Common myeloid progenitor, CD34-positive (primary cell): ENCODE measurements around the gene BLOC1S3.

Experiments used
- CTCF ChIA-PET: fragments of 350-600 bp; sonication (Branson Sonifier 250); formaldehyde crosslinking; loops from one replicate; lab custom pipeline; 2021; ENCODE audit warnings: antibody characterized with exemption; lab: Charles Lee
- POLR2A ChIA-PET: fragments of 350-600 bp; sonication (Branson Sonifier 250); formaldehyde crosslinking; loops from one replicate; lab custom pipeline; 2021; ENCODE audit warnings: antibody characterized with exemption; lab: Charles Lee
- DNase-seq, 3 donors: peaks; one replicate each; pipeline versions ENCODE4 v3.0.0 to v3.0.0-alpha.2; 2013
- H3K27ac ChIP-seq, 2 experiments: 1 replicate in 1 of 2; 2 replicates in 1 of 2; pipeline ENCODE4 v1.7.0; 2013; ENCODE audit warnings: inconsistent platforms in 2 of 2, low read length in 2 of 2, mild to moderate bottlenecking in 2 of 2, low read depth in 1 of 2, moderate library complexity in 1 of 2; ENCODE audit not compliant: severe bottlenecking in 2 of 2, insufficient read depth in 1 of 2, poor library complexity in 1 of 2
- H3K27me3 ChIP-seq, 5 experiments: replicated peaks in 2 of 5; 1 replicate in 3 of 5; 2 replicates in 2 of 5; pipeline versions ENCODE4 v1.6.1 to v1.7.0; 2013; ENCODE audit warnings: low read length in 4 of 5, mild to moderate bottlenecking in 2 of 5, moderate library complexity in 2 of 5, inconsistent platforms in 1 of 5; ENCODE audit not compliant: insufficient read depth in 5 of 5, control insufficient read depth in 4 of 5
- H3K36me3 ChIP-seq, 4 experiments: 1 replicate in 2 of 4; 2 replicates in 2 of 4; pipeline versions ENCODE4 v1.6.1 to v1.7.0; 2013; ENCODE audit warnings: low read length in 3 of 4, control low read depth in 1 of 4, mild to moderate bottlenecking in 1 of 4; ENCODE audit not compliant: control insufficient read depth in 4 of 4, insufficient read depth in 4 of 4
- H3K4me1 ChIP-seq, 4 experiments: 1 replicate in 3 of 4; 2 replicates in 1 of 4; pipeline versions ENCODE4 v1.6.1 to v1.7.1; 2013; ENCODE audit warnings: low read length in 3 of 4, mild to moderate bottlenecking in 3 of 4, control low read depth in 1 of 4, inconsistent platforms in 1 of 4, moderate library complexity in 1 of 4; ENCODE audit not compliant: control insufficient read depth in 4 of 4, insufficient read depth in 4 of 4; ENCODE audit errors: control extremely low read depth in 1 of 4
- H3K4me3 ChIP-seq, 7 experiments: 1 replicate in 4 of 7; 2 replicates in 3 of 7; pipeline versions ENCODE4 v1.5.1 to v1.7.0; 2013; ENCODE audit warnings: mild to moderate bottlenecking in 7 of 7, low read length in 6 of 7, moderate library complexity in 6 of 7, inconsistent platforms in 2 of 7, low read depth in 2 of 7, control low read depth in 1 of 7; ENCODE audit not compliant: insufficient read depth in 4 of 7, control insufficient read depth in 1 of 7; ENCODE audit errors: extremely low read depth in 1 of 7
- H3K9me3 ChIP-seq, 5 experiments: 1 replicate in 4 of 5; 2 replicates in 1 of 5; pipeline versions ENCODE4 v1.6.1 to v1.7.1; 2013; ENCODE audit warnings: low read length in 4 of 5, mild to moderate bottlenecking in 2 of 5, inconsistent platforms in 1 of 5, low read depth in 1 of 5, moderate library complexity in 1 of 5; ENCODE audit not compliant: control insufficient read depth in 4 of 5, insufficient read depth in 2 of 5; ENCODE audit errors: control extremely low read depth in 1 of 5
- WGBS: methylation state at CpG from one replicate; pipeline ENCODE4 v1.1.5; 2013; ENCODE audit not compliant: insufficient coverage; 5-methylcytosine and 5-hydroxymethylcytosine counted together

Gene BLOC1S3

DNA sequence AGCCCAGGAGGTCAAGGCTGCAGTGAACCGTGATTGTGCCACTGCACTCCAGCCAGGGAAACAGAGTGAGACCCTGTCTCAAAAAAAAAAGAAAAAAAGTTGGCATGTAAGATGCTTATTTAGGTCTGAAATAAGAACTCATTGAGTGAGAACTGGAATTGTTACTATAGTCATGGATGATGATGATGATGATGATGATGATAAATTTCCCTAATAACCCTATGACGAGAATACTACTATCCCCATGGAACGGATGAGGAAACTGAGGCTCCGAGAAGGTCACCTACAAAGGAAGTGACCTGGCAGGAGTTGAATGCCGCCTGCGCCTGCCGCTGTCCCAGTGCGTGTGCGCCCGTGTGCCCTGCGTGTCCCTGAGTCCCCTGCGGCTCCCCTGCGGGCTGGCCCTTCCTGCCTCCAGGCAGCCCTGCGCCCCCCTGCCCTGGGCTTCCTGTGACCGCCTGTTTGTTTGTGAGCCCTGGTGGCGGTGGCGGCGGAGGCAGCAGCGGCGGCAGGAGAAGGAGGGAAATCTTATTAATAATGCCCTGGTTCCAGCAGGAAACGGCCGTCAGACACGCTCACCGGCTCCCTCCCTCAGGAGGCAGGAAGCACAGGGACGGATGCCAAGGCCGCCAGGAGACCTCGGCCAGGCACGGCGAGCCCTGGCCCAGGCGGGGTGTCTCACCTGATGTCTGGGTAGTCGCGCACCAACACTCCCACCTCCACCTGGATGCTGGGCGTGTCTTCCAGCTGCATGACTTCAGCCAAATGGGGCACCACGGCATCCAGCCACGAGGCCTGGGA, 37.0 kb downstream of the BLOC1S3 start:
- peak overlapping the region in 4 of 7 experiments; percentile 7 to 52 (median 32) for H3K4me3 ChIP-seq
- POLR2A ChIA-PET, result no interaction called here
- peaks cover 0 to 40% (median 22%) of the 10 kb centered on the region in 5 experiments for H3K27me3 ChIP-seq
- H3K27ac ChIP-seq, result no peak overlapping the region
- CTCF ChIA-PET, result no interaction called here
- H3K36me3 ChIP-seq, result no peaks in the 10 kb centered on the region
- peak in 1 of 3 donors; percentile 38 for DNase-seq
- WGBS, result 3% methylated on average over 24 of the region's 35 CpGs
- no peaks in the 10 kb centered on the region for H3K9me3 ChIP-seq
- peaks cover 0 to 32% (median 25%) of the 10 kb centered on the region in 4 experiments for H3K4me1 ChIP-seq

DNA sequence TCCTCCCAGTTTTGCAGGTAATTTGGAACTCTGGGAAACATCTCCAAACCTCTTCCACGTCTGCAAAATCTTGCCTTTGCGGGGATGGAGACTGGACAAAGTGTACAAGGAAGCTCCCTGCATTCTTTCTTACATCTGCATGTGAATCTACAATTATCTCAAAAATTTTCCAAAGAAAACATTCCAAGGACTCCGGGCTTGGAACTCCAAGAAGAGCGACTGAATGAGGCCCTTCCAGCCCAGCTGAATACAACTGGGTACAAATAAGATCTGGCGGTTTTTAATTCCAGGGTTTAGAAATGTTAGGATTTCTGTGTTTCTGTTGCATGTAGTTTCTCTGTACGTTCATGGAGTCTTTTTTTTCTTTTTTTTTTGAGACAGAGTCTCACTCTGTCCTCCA, 38.1 kb downstream of the BLOC1S3 start:
- Histone ChIP-seq H3K27ac (no peak overlapping the region), H3K4me1 (peaks cover 0 to 21% (median 14%) of the 10 kb centered on the region in 4 experiments), H3K36me3 (no peaks in the 10 kb centered on the region), H3K9me3 (no peaks in the 10 kb centered on the region), H3K4me3 (no peak overlapping the region), H3K27me3 (peaks cover 0 to 40% (median 22%) of the 10 kb centered on the region in 5 experiments)
- WGBS, result 81% methylated on average over 6 of the region's 6 CpGs
- ChIA-PET CTCF (no interaction called here), POLR2A (no interaction called here)
- no peak for DNase-seq

DNA sequence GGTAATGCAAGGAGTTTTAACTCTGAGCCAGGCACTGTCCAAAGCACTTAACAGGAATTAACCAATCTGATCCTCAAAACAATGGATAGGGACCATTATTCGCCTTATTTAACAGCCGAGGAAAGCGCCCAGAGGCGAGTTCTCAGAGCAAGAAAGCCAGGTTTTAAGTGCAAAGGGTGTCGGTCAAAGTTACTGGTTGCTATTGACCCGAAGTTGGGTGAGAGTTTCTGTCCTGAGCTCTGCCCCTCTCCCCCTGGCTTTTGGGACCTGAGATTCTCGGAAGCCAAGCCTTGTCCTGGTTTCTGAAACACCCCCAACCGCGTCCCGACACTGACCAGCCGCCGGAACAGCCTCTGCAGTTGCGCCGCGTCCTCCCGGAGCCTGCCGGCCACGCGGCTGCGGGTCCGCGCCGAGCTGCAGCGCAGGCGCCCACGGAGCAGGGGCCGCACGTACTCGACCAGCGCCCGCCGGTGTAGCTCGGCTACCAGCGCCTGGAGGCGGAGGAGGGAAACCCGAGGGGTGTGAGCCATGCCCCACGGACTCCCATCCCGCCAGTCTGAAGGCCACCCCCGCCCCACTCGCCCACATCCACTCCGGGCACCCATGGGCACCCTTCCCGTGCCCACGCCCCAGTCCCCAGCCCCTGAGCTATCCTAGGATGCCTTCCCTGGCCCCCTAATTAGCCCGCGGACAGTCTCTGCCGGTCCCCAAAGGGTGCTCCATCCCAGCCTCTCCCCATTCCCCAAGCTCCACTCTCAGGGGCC, 38.8 kb downstream of the BLOC1S3 start:
- Histone ChIP-seq H3K27me3 (peaks cover 0 to 40% (median 22%) of the 10 kb centered on the region in 5 experiments), H3K4me1 (peaks cover 0 to 15% (median 10%) of the 10 kb centered on the region in 4 experiments), H3K4me3 (no peak overlapping the region), H3K9me3 (no peaks in the 10 kb centered on the region), H3K36me3 (no peaks in the 10 kb centered on the region), H3K27ac (no peak overlapping the region)
- POLR2A ChIA-PET, result no interaction called here
- CTCF ChIA-PET, result interaction anchor here (1.4 kb wide), 1 partner anchor 19 kb away, joined by 4 read pairs; no protein-coding TSS in a partner anchor
- 38% methylated on average over 30 of the region's 46 CpGs for WGBS
- no peak for DNase-seq

DNA sequence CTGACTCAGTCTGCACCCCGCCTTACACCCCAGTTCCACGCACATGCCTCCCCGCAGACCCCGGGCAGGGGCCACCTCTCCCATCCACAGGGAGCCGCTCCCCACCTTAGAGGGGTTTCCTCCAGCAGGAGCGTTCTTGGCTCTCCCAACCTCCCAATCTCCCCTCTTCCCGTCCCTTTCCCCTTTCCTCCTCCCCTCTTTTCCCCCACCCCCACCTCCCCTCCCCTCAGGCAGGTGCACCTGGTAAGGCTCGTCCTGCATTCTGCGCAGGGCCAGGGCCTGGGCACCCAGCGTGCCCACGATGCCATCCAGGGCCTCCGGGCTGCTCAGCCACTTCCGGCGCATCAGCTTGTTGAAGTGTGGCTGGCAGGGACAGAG, 39.4 kb downstream of the BLOC1S3 start:
- H3K27me3 ChIP-seq, result peaks cover 0 to 40% (median 22%) of the 10 kb centered on the region in 5 experiments
- no peak for DNase-seq
- H3K9me3 ChIP-seq, result no peaks in the 10 kb centered on the region
- whole genome bisulfite sequencing, result 81% methylated on average over 6 of the region's 14 CpGs
- ChIA-PET POLR2A (interaction anchor here (0.7 kb wide), 1 partner anchor 160 kb away, joined by 3 read pairs; no protein-coding TSS in a partner anchor), CTCF (interaction anchor here (1.4 kb wide), 1 partner anchor 18 kb away, joined by 4 read pairs; no protein-coding TSS in a partner anchor)
- no peak overlapping the region for H3K4me3 ChIP-seq
- no peak overlapping the region for H3K27ac ChIP-seq
- no peaks in the 10 kb centered on the region for H3K36me3 ChIP-seq
- H3K4me1 ChIP-seq, result peaks cover 0 to 15% (median 10%) of the 10 kb centered on the region in 4 experiments

DNA sequence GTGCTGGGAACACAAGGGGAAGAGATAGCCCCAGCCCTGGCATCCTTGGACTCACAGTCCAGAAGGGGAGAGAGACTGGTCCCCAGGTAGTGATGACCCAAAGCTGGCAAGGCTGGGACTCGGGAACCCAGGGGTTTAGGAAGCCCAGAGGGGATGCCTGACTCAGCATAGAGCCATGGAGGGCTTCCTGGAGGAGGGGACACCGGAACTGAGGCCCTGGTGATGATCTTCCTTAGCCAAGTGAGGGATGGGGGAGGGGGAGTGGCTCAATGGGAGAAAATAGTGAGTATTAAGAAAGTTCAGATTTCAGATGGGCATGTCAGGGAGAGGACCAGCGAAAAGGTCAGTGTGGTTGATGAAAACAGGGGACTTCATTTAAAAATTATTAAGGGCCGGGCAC, 39.8 kb downstream of the BLOC1S3 start:
- peaks cover 0 to 15% (median 10%) of the 10 kb centered on the region in 4 experiments for H3K4me1 ChIP-seq
- 71% methylated on average over 4 of the region's 4 CpGs for WGBS
- no peak for DNase-seq
- ChIA-PET POLR2A (interaction anchor here (0.7 kb wide), 1 partner anchor 160 kb away, joined by 3 read pairs; no protein-coding TSS in a partner anchor), CTCF (interaction anchor here (1.0 to 1.4 kb wide), 2 partner anchors 18 kb away, joined by 3 to 4 read pairs; no protein-coding TSS in a partner anchor)
- peaks cover 0 to 40% (median 22%) of the 10 kb centered on the region in 5 experiments for H3K27me3 ChIP-seq
- no peak overlapping the region for H3K27ac ChIP-seq
- H3K9me3 ChIP-seq, result no peaks in the 10 kb centered on the region
- H3K36me3 ChIP-seq, result no peaks in the 10 kb centered on the region
- H3K4me3 ChIP-seq, result no peak overlapping the region

- 63% methylated on average over 6 of the region's 18 CpGs for WGBS
- Histone ChIP-seq H3K27me3 (peaks cover 0 to 40% (median 22%) of the 10 kb centered on the region in 5 experiments), H3K4me1 (peaks cover 0 to 15% (median 10%) of the 10 kb centered on the region in 4 experiments), H3K9me3 (no peaks in the 10 kb centered on the region), H3K4me3 (no peak overlapping the region), H3K27ac (no peak overlapping the region), H3K36me3 (no peaks in the 10 kb centered on the region)
- CTCF ChIA-PET, result interaction anchor here (0.7 to 1.0 kb wide), 2 partner anchors 18 to 64 kb away, joined by 3 read pairs; no protein-coding TSS in a partner anchor
- no peak for DNase-seq
- POLR2A ChIA-PET, result interaction anchor here (0.6 kb wide), 1 partner anchor 9 kb away, joined by 3 read pairs; no protein-coding TSS in a partner anchor
These were observed 40.5 kb downstream of the BLOC1S3 start for GRCh38 chr19:45218911-45219743.
